C4-2B (cell line): ENCODE results near the gene ANTXRL.

Experiments
- CTCF ChIP-seq: fragments of 450-650 bp; conservative IDR thresholded peaks from 2 replicates; pipeline ENCODE4 v1.5.1; 2017; ENCODE audit warnings: mild to moderate bottlenecking
- ZFX ChIP-seq: fragments of 450-650 bp; IDR thresholded peaks from 2 replicates; pipeline ENCODE4 v1.6.1; 2017

DNA sequence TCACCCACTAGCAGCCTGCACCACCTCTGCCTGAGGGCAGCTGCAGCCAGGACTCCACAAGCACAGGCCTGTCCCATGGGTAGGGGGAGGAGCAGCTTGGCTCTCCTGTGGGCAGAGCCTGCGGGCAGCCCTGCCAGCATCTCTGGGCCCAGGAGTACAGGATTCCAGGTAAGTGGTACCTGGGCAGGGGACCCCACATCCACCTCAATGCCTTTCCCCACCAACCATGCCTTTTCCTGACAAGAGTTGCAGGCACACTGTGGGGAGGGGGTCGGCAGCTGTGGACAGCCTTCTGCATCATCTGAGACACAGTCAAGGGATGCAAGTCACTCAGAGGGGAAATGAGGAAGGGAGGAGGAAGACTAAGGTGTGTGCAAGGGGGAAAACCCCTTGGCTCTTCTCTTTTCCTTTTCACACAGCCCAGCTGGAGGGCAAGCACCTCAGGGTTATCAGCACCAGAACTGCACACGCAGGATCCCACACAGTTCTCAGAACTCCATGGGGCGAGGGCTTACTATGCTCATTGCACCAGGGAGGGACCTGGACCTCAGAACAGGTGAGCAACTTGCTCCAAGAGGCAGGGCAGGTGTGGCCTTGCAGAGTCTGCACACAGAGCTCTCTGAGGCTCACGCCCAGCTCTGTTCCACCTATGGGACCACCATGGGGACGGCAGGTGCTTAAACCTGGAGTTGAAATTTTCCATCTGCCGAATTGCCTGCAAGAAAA is 16.5 kb upstream of the ANTXRL start:
- no peak for TF ChIP-seq CTCF
- no peak for TF ChIP-seq ZFX
